HG03103 (cell line): ENCODE measurements around the gene SELENOO.

Source experiments
- ATAC-seq: cut with Tn5 transposase; IDR thresholded peaks from one replicate; pipeline ENCODE4 v1.9.1; 2021; ENCODE audit warnings: low read depth; ENCODE audit not compliant: unreplicated experiment

Gene SELENOO

DNA sequence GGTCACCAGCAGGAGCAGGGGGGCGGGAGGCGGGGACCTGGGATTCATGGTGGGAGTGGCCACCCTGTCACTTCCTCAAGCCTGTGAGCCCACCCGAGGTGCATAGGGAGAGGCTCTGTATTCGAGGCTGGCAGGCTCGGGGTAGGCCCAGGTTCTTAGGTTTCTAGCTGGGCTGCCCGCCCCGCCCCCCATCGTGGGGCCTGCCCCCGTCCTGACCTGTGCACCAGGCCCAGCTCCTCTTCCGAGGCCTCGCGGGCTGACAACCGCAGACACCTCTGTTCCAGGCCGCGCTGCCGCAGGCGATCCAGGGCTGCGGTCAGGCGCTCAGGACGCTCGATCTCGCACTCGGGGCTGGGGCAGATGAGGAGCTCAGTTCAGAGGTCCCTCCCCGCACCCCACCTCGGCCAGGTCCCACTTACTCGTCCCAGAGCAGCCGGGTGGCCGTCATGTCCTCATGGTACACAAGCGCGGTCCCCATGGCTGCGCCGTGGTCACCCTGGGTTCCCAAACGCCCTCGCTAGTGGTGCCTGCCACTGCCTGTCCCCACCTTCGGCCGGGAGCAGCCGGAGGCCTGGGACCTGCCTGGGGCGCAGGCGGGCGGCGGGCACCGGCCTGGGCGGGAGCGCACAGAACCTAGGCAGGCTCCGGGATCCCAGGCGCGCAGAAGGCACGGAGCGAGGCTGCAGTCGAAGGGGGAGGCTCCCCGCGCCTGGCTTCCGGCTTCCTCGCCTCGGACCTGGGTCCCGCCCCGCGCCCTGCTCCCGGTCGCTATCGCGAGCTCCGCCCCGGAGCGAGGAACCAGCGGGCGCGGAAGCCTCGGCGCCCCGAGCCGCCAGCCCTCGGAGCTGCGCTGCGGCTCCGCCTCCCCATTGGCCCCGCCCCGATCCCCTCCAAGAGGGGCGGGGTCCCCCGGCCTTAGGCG, 50.0 kb downstream of the SELENOO start, which contains the start of gene HDAC10:
TSS of gene HDAC10 (minus strand) at position 711 of the 922 bp plus-strand sequence. CDS start at position 478, 233 bp downstream.
- ATAC-seq = peak; percentile 45

DNA sequence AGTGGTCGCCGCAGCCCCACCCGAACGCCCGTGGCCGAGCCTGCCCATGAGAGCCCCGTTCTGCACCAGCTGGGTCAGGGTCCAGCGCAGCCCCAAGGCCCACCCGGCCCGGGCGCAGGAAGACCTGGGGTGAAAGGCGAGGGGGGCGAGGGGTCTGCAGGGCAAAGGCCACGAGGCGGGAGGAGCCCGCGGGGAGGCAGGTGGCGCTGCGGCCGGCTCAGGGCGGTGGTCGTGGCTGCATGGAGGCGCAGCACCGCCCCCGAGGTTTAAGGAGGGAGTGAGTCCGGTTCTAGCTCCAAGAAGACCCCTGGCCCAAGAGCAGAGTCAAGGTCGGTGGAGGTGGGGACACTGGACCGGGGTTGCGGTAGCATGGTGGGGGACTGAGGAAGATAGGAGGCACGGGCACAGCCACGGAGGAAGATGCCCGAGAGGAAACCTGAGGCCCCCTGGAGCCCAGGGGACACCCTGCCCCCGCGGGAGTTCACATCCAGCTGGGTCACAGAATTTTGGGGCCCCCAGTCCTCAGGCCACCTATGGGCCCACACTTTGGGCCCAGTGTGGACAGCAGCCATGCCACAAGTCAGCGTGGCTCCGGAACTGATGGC, 50.8 kb downstream of the SELENOO start:
- no peak for ATAC-seq

DNA sequence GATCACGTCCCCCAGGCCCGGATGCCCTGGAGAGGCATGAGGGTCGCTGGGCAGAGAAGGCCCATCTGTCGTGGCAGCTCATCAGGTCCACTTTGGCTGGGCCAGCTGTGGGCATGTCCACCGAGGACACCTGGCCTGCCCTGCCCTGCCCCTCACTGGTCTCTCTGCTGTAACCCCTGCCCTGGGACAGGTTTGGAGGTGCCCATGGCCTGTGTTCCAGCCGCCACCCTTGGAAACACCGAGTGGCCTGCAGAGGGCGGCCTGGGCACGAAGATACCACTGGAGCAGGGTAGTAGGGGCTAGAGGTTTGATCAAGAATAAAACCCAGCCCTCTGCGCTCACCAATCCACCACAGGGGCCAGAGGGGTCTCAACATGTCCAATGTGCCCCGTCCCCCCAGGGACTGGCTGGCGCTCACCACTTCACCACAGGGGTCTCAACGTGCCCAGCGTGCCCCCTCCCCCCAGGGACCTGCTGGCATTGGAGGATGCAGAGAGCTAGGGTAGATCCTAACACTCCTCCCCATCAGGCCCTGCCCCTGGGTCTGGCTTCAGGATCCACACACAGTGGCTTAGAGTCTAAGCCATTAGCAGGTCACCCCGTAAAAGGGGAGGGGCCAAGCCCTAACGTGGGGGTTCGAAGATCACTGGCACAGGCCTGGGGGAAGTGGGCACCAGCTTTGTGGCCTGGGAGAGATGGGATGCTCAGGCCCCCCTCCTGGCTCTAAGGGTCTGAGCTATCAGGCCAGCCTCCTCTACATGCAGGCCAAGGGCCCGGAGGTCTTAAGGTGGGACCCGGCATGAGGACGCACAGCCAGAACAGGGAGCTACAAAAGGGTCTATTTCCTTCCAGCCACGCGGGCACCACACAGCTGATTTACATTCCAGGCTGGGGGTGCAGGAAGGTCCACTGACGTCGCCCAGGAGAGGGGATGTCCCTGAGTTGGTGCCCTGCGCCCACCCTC, 51.6 kb downstream of the SELENOO start:
- no peak for ATAC-seq

DNA sequence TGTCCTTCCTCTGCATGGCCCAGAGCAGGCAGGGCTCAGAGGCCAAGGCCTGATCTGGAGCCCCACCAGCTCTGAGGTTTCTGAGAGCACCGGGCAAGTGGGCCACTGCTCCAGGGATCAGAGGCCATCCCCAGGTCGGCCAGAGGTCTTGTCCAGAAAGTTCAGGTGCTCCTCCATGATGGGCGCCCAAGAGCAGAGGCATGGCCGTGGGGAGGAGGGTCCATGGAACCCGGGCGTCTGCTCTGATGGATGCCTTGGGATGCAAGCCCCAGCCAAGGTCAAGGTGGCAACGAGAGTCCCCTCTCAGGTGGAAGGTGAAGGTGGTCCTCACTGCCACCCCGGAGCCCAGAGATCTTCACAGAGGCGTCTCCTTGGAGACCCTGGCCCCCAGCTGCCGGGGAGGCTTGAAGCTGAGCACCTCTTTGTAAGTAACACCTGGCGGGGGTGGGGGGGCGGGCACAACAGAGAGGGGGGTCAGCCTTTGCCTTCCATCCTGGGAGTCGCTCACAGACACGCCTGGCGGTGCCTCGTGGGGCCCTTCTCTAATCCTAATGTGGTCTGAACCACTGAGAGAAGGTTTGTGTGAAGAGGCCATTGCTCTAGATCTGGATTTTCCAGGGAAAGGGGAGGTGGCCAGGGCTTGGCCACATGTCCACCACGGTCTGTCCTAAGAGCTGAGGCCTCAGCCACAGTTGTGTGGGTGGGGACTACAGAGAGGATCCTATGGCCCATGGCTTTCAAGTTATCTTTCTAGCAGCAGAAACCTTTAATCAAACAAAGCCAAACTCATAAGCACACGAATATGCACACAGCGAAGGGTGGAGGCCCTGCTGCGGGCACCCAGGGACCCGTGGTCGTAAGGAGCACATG, 52.5 kb downstream of the SELENOO start:
- ATAC-seq = no peak

DNA sequence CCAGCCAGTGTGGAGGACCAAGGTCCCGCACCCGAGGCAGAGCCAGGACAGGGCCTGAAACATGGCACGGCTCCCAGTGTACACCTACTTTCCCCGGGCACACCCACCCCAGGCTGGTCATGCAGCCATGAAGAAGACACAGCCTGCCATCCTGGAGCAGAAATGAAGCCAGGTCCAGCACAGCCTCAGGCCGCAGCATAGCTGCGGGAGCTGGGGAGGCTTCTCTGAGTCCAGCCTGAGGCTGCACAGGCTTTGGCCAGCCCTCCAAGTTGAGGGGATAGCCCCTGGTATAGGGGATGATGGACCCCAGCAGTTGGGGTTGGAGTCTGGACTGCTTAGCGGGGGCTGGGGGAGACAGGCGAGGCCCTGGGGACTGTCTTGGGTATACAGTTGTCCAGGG, 53.1 kb downstream of the SELENOO start:
- ATAC-seq = no peak

DNA sequence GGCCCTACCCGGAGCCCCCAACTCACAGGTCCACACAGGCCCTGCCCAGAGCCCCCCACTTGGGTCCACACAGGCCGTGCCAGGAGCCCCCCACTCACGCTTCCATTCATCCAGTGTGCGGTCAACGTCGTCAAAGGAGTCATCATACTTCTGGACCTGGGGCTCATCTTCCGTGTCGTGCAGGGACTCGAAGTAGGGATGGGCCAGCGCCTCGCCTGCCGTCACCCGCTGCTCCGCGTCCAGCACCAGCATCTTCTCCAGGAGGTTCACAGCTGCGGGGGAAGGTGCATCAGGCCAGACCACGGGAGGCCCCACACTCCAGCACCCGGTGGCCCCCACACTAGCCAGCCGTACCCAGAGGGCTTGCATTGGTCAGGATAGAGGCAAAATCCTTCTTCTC, 54.3 kb downstream of the SELENOO start:
- ATAC-seq = no peak

DNA sequence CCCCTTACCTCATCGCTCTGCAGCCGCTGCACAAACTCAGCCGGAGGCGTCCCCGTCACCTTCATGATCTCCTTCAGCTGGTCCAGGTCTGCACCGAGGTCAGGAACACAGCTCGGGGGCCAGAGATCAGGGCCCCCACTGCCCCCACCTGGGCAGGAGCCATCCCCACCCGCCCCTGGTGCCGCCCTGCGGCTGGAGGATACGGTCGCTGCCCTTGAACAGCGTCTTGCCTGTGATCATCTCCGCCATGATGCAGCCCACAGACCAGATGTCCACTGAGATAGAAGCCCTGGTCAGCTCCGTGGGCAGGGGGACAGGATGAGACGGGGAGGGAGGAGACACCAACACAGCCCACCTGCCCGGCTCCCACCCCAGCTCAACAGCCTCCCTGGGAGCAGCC, 54.8 kb downstream of the SELENOO start:
- no peak for ATAC-seq

DNA sequence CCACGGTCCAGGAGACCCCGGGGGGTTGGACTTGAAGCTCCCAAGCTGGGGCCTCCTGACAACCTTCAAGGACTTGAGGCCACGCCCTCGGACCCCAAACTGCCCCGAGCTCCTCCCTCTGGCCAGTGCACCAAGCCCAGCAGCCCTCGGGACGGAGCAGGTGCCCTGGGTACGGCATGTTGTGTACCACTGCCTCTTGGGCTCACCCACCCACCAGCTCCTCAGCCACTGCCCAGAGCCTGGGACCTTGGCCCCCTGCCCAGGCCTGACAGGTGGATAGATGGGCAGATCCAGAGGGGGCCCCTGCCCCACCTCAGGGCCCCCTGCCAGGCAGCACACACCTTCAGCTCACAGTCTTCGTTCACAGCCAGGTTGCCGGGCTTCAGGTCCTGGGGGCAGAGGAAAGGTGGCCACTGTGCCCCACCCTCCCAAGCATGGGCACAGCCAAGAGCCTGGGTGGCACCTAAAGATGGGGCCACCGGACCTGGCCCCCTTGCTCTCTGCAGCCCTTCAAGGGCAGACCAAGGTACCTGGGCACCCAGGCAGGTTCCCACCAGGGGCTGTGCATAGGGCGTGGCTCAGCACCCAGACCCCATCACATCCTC, 55.5 kb downstream of the SELENOO start:
- ATAC-seq = no peak

DNA sequence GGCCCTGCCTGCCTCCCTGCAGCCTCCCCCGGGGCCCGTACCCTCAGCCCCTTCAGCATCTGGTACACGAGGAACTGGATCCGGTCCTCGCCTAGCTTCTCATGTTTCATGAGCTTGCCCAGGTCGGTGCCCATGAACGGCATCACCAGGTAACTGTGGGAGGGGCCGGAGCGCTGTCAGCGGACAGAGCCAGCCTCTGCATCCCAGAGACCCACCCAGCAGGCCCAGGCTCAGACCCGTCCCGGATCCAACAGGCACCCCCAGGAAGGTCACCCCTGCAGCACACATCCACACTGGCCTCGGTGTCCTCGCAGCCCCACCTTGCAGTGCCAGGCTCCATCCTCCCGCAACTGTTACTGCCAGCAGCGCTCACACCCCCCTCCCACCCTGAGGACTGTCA, 56.2 kb downstream of the SELENOO start:
- no peak for ATAC-seq

DNA sequence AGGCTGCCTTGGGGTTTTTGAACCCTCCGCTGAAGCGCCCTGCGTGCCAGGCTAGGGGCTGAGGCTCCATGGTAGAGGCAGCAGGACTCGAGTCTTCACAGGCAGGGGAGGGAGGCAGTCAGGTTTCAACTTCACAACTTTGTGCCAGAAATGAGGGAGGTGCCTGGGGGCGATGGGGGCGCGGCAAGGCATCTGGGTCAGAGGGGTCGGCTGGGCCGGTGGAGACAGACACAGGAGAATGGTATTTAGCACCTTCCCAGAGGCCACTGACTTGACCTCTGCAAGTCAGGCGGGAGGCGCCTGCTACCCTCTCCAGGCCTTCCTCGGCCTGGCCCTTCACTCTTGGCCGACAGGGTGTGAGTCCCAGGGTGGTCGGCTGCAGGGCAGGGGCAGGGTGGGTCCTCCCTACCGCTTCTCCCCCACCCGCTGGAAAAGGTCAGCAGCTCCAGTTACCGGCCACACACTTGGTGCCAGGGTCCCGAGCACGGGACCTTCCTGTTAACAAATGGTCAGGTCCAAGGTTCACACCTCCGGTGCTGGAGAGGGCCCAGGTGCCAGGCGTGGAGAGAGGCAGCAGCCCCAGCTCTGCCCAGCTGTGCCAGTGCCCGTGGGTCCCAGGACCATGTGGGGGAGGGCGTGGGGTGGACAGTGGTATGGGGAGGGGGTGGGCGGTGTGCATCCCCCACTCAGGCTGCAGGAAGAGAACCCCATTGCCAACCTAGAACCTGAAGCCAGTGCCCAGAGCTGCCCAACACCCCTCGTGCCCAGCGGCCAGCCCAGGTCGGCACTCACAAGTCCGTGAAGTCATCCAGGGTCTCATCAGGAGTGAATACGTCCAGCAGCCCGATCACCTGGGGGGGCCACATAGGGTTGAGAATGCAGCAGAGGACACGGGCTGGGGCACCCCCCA, 56.9 kb downstream of the SELENOO start:
- ATAC-seq = no peak

DNA sequence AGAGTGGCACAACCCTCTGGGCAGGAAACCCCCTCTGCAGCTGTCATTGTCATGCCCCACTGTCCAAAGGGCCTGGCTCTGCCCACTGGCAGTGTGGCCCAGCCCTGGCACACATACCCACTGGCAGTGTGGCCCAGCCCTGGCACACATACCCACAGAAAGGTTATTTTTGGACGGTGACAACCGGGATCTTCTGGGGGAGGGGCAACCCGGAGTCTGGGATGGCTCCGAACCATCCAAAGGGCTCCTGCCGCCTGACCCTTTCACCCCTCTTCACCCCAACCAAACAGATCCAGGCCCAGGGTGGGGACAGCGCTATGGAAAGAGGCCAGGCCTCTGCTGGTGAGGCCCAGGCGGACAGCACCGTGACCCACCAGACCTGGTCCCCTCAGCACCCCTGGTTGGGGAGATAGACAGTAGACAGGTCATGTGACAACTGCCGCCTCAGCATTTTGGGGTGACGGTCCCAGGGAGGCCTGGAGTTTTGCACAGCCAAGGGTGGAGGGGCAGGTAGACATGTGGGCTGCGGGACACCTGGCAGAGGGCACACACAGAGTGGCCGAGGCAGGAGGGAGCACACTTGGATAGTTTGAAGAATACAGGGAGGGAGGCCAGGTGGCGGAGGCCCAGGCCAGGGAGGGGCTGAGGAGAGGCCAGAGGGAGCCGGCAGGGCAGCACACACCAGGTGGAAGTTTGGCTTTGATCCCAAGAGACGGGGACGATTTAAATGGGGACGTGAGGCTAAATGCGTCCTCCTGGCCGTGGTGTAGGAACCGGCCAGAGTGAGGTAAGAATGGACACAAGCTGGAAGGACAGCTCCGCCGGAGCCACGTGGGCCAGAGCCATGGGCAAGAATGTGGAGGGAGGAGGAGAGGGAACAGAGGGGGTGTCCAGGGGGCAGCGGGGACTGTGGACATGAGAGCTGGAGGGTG, 57.8 kb downstream of the SELENOO start:
- no peak for ATAC-seq

DNA sequence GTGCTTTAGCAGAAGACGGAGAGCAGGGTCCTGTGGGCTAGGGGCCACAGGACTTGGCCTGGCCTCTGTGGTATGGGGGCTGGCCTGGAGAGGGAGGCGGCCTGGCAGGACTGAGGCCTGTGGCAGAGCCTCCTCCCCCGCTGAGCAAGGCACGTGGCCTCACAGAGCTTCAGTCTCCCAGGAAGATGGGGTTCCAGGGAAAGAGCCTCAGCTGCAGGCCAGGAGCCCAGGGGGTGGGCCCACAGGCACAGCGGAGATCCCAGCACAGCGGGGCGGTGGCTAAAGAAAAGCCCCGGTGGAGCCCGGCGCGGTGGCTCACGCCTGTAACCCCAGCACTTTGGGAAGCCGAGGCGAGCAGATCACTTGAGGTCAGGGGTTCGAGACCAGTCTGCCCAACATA, 58.5 kb downstream of the SELENOO start:
- ATAC-seq = no peak

DNA sequence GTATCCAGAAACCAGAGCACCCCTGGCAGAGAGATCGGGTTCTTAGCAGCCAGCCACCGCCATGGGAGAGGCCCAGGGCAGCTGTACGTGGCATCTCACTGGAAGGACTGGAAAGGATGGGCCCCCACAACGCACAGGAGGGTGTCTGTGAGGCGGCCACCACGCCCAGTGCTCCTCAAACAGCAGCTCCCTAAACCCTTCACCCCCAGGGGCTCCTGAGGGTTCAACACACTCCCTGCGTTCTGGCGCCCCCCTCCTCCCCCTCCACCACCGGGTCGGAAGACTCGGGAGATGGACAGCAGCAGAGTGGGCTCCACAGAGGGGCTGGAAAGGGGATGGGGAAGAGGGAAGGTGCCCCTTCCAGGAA, 59.6 kb downstream of the SELENOO start:
- no peak for ATAC-seq

DNA sequence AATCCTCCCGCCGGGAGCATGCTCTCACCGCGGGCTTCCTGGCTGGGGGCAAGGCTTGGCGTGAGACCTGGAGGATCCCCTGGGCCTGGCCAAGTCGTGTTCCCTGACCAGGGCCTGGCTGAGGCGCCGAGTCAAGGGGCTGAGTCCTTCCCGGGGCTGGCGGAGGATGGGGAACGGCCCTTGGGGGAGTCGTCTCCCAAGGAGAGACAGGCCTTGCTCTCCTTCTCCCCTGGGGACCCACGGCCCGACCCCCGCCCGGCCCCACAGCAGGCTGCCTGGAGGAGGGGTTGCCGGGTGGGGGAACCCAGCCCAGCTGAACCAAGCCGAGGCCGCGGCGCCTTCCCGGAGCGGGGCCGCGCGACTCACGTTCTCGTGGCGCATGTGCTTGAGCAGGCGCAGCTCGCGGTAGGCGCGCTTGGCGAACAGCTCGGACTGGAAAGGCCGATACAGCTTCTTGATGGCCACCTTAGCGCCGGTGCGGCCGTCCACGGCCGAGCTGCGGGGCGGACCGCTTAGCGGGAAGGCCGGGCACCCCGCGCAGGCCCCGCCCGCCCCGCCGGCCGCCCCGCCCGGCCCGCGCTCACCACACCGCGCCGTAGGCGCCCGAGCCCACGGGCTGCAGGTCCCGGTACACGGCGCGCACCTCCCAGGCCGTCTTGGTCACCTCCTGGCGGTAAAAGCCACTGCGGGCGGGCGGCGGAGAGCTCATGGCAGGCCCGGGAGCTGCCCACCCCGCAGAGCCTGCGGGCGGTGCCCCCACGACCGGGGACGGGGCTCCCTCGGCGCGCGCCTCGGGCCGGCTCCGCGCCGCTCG, 60.2 kb downstream of the SELENOO start:
- ATAC-seq = no peak

DNA sequence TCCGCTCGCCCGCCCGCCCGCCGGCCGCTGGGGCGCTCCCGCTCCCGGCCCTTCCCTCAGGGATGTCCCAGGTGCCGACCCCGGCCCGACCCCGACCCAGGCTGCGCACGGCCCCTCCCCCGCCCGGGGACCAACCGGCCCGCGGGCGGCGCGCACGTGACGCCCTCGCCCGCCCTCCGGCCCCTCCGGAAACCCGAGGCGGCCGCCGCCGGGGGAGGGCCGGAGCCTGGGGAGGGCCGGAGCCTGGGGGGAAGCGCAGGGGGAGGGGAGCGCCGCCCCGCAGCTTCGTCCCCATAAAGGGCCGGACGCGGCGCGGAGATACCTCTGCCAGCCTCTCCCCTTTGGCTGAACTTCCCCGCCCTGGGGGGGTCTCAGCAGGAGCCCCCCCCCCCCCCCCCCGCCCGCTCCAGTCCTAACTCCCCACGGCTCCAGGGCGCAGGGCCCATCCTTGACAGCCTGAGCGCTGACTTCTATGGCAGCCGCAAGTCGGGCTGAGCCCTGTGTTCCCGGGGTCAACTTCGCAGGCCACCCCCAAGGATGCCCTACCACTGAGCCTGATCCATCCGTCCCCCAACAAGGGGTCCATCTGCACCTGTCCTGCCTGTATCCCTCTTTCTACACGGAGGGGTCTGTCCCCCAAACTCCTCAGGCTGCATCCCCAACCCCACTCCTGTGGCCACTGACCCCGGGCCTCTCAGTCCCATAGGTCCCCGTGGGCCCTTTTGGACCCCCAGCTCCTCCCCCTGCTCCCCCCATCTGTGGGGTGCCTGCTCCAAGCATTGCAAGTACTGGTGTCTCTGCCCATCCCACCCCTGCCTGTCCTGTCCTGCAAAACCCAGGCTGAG, 61.0 kb downstream of the SELENOO start, which contains the start of gene MAPK12:
TSS of gene MAPK12 (minus strand) at position 69 of the 845 bp plus-strand sequence. CDS start 174 bp downstream, outside the sequence.
- ATAC-seq = no peak
